H54 (cell line): ENCODE measurements around the gene CADPS.

Experiments used
- DNase-seq: peaks from one replicate; pipeline ENCODE4 v3.0.0; 2011; ENCODE audit warnings: low spot score, mixed read lengths; ENCODE audit not compliant: insufficient read length
- FAIRE-seq: peaks from 3 replicates; lab custom pipeline; 2011; peaks lifted over from hg19 to GRCh38; lab: Jason Lieb, UNC
- POLR2A ChIP-seq: IDR thresholded peaks from 2 replicates; pipeline ENCODE4 v1.6.1; 2011; ENCODE audit warnings: low read depth, mild to moderate bottlenecking, low read length

The CADPS gene

GRCh38 chr3:62414786-62415185, 460.4 kb downstream of the CADPS start:
- FAIRE-seq (no peak), DNase-seq (no peak)
- no peak for TF ChIP-seq POLR2A

DNA sequence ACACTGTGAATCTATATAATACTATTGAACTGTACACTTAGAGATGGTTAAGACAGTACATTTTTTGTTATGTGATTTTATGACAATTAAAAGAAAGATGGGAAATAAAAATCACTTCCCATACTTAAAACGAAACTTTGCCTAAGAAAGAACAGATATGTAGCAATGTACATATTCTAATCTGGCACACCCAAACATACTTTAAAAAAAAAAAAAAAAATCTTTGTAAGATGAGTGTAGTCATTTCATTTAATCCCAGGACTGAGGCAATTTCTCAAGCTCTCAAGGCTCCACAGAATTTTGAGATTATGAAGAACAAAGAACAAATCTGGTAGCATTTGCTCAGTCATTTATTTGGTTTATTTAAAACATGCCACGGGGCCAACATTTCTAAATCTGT, 461.5 kb downstream of the CADPS start:
- DNase-seq (no peak), FAIRE-seq (no peak)

DNA sequence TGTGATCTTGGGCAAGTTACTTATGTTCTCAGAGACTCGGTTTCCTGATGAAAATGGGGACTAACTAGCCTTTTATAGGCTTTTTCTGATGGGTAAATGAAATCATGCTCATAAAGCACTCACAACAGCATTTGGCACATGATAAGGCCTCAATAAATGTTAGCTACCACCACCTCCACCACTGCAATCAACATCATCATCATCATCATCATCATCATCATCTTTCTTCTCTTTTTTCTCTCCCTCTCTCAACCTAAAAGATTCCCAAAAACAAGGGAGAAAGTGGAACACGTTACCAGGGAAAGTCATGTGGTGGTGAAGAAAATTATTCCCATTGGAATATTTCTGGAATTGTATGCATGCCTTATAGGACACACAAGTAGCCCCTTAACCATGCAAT, 468.3 kb downstream of the CADPS start:
- no peak for DNase-seq
- no peak for FAIRE-seq
- TF ChIP-seq POLR2A = no peak

More for the DNA sequence above, 461.5 kb downstream of the CADPS start:
- no peak for TF ChIP-seq POLR2A

- no peak for TF ChIP-seq POLR2A
- no peak for FAIRE-seq
- no peak for DNase-seq
Measured at GRCh38 chr3:62405566-62405965, 469.6 kb downstream of the CADPS start.

DNA sequence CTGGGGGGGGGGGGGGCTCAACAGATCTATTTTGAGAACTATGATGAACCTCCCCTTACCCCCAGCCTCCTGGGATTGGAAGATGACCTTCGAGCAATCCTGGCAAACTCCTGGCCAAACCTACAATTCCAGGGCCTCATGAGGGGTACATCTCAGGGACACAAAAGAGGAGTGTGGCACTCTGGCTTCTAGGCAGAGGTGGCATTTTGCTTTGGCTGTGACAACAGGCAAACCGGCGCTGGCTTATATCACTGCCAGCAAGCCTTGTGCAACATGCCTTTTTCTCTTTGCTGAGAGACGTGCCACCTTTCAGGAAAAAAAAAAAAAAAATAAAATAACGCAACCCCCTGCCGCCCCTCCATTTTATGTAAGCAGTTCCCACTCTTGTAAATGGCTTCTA, 470.1 kb downstream of the CADPS start:
- no peak for TF ChIP-seq POLR2A
- DNase-seq (no peak), FAIRE-seq (no peak)

GRCh38 chr3:62404321-62404720, 470.9 kb downstream of the CADPS start:
- DNase-seq = no peak
- no peak for FAIRE-seq
- no peak for TF ChIP-seq POLR2A

DNA sequence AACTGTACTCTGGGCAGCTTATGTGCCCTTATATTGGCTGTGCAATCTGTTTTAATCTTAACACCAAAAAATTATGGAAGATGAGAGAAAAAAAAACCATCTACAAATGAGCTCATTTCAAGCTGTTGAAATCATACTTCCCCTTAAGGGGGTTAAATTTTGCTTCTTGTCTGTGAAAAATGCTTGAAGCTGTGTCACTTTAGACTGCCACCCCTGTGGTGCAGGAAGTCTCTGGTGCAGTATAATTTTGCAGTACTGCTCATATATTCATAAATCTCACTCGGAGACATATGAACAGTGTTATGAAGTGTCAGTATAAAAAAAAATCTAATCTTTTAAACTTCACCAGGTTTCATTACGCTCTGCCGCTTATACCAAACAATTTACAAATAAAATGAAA, 471.5 kb downstream of the CADPS start:
- FAIRE-seq (no peak), DNase-seq (no peak)
- TF ChIP-seq POLR2A = no peak

DNA sequence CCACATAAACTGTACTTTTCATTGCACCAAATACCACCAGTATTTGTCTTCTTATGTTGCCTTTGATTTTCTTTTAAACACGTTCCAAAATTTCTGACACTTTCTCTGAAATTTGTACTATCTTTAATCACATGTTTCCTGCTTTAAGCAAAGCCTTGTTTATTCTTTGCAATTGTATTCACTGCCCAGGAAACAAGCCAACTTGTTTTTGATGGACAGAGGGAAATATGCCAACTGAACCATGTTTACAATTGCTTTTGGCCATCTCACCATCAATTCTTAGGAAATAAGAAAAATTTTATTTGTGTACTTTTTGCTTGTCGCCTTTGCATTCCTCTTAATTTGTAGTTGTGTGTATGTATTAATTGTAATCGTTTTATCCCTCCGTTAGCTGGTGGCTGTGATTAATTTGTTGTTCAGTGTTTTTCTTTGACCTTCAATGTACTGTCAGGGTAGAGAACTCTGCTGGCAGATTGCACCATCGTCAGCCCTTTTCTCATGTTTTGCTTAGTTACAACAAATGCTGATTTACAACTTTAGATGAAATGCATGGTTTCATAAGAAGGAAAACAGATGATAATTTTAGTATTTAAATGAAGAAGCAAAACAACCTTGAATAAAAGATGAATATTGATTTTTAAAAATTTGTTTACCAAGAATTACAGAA, 482.5 kb downstream of the CADPS start:
- no peak for TF ChIP-seq POLR2A
- FAIRE-seq = no peak
- no peak for DNase-seq

- TF ChIP-seq POLR2A = no peak
- no peak for FAIRE-seq
- no peak for DNase-seq
Measured at GRCh38 chr3:62387251-62387650, 488.0 kb downstream of the CADPS start.

DNA sequence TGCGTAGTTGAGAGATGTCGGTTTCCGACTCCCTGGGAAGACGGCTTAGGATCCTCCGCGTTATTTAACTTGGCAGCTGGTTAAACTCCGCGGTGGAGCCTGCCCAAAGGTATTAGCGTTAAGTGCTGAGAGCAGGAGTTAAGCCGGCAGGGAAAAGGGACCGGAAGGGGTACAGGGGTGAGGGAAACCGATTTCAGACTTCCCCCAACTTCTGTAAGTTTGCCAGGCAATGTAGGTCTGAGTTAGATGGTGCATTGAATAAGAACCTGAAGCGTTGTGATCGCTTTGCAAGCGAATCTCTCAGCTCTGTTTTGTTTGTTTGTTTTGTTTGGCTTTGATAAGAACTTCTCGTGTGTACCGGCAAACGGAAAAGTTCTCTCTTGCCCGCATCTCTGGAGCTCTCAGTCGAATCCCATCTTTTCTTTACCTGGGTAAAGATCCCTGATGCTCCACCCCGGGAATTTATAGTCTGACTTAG, 495.9 kb downstream of the CADPS start:
- no peak for FAIRE-seq
- DNase-seq = no peak
- TF ChIP-seq POLR2A = no peak

GRCh38 chr3:62378921-62379320, 496.3 kb downstream of the CADPS start:
- no peak for TF ChIP-seq POLR2A

DNA sequence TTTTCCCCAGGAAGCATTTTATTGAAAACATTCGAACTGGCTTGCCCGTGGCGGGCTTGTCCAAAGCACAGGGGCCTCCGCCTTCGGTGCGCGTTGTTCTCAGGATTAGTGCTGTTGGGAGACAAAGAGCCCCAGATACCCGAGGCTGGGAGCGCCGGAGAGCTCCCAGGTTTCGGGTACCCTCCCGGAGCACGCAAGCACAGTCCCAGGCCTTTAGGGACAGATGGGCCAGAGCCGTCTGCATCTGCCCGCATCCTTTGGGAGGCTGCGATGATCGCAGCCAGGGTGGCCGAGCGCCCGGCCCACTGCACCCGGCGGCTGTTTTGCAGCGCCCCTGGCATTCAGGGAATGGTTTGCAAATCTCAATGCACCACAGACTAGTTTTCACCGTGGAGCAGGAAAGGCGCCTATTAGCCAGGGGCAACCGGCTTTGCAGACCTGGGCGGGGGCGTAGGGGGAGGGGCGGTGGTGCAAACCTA, 496.9 kb downstream of the CADPS start:
- no peak for DNase-seq
- no peak for FAIRE-seq
- no peak for TF ChIP-seq POLR2A

More at GRCh38 chr3:62378921-62379320, 496.3 kb downstream of the CADPS start:
- no peak for DNase-seq
- no peak for FAIRE-seq

DNA sequence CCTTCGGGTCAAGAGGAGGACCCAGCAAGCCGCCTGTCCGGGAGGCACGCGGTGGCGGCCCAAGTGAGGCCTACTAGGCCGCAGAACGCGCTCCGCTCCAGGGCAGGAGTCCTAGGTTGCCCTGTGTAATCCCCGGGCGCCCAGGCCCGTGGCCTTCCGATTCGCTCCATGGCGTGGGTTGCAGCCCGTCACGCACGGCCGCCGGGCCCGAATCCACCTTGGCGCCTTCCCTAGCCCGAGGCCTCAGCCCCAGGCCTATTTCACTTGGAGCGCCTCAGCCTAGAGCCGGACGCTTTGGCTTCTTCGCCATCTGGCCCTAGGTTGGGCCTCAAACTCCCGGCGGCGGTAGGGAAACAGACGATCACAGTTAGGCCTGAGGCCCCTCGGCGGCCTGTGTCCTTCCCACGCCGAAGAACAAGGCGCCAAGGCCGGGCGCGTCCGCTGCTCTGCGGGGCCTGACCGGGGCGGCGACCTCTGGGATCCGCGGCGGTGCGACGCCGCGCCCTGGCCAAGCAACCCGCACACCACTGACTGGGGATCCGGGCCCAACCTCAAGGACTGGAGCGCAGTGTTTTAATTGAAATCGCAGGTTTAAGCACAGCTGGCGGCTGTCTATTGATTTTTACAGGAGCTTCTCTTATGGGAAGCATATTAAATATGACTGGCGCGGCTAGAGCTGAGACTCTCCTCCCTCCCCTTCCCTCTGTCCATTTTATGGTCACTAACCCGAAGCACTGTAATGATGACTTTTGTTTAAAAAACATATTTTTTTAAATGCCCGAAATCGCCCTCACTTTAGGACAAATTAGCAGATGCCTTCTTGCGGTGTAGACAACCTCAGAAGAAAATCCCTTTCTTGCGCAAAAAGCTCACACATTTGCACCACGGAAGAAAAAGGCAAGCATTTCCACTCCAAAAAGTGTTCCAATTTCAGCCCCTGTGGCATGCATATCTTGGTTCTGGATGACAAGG, 498.0 kb downstream of the CADPS start:
- DNase-seq (no peak), FAIRE-seq (no peak)
- no peak for TF ChIP-seq POLR2A

DNA sequence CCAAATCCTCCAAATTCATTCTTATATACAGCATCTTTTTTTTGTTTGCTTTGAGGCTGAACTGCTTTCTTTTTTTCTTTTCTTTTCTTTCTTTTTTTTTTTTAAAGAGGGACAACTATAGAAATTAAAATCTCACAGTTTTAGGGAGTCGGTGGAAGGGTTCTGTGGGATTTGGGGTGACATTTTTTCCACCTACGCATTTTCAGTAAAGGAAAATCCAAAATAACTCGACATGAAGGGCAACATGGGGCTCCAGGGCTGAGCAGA, 498.8 kb downstream of the CADPS start:
- no peak for TF ChIP-seq POLR2A
- FAIRE-seq (no peak), DNase-seq (no peak)
